Smooth muscle cell of trachea (primary cell): Measurements from ENCODE around the gene SNX24. TPM values are rescaled to one million over a fixed set of nuclear protein-coding genes. Genes with fewer than 3 reads are reported as not detected.

Experiments used
- total RNA-seq: library from RNA; depleted of rRNA; stranded (reverse); fragments of >200 nt; gene quantifications from 2 replicates; pipeline ENCODE4 v1.2.1, GENCODE V29; 2014

The SNX24 gene
- 16.0 and 30.4 TPM in 2 replicates for total RNA-seq

GRCh38 chr5:122845229-122846050, at the start of gene SNX24:
SNX24 (plus strand) TSS chr5:122845613; CDS start chr5:122845634, 21 bp downstream.

GRCh38 chr5:123036391-123037103, 191.1 kb downstream of the SNX24 start, which contains the start of gene PPIC:
PPIC (minus strand) TSS chr5:123036725; CDS start chr5:123036625, 100 bp downstream.

Other genes with a start within 250 kb of the SNX24 start
- 139 and 162 TPM in 2 replicates for gene SNX2, start 70.5 kb upstream of the SNX24 start, total RNA-seq
- 57.7 and 69.8 TPM in 2 replicates for gene PPIC, start 191.1 kb downstream of the SNX24 start, total RNA-seq
- gene PRDM6, start 243.6 kb downstream of the SNX24 start, total RNA-seq: 9.6 and 15.6 TPM in 2 replicates